HEK293T (cell line): ENCODE data around the gene DMRT3.

Experiments
- CTCF ChIA-PET: fragments of 350-600 bp; formaldehyde crosslinking; extraction: SDS; loops from one replicate; lab custom pipeline; 2021; ENCODE audit warnings: antibody characterized with exemption, inconsistent platforms; lab: Yijun Ruan, JAX
- POLR2A ChIA-PET: fragments of 350-600 bp; formaldehyde crosslinking; extraction: SDS; loops from one replicate; lab custom pipeline; 2020; ENCODE audit warnings: antibody characterized with exemption, inconsistent platforms; lab: Yijun Ruan, JAX
- DNase-seq: peaks from one replicate; pipeline ENCODE4 v3.0.0; 2012; ENCODE audit warnings: mixed read lengths; ENCODE audit errors: extremely low spot score
- ARNT ChIP-seq: fragments of 450-650 bp; IDR thresholded peaks from 2 replicates; pipeline ENCODE4 v1.6.1; 2017; ENCODE audit warnings: mild to moderate bottlenecking
- BHLHE40 ChIP-seq: fragments of 450-650 bp; IDR thresholded peaks from 2 replicates; pipeline ENCODE4 v1.6.1; 2016; ENCODE audit warnings: mild to moderate bottlenecking, moderate library complexity, borderline replicate concordance
- CTBP1 ChIP-seq: fragments of 450-650 bp; IDR thresholded peaks from 2 replicates; pipeline ENCODE4 v1.6.1; 2016; ENCODE audit warnings: borderline replicate concordance
- ELF4 ChIP-seq: fragments of 450-650 bp; IDR thresholded peaks from 2 replicates; pipeline ENCODE4 v1.6.1; 2017; ENCODE audit warnings: antibody characterized with exemption
- FOXA1 ChIP-seq: fragments of 450-650 bp; IDR thresholded peaks from 2 replicates; pipeline ENCODE4 v1.6.1; 2016; ENCODE audit warnings: mild to moderate bottlenecking
- FOXK2 ChIP-seq: fragments of 450-650 bp; IDR thresholded peaks from 2 replicates; pipeline ENCODE4 v1.6.1; 2016; ENCODE audit warnings: mild to moderate bottlenecking
- FOXM1 ChIP-seq: fragments of 450-650 bp; IDR thresholded peaks from 2 replicates; pipeline ENCODE4 v1.6.1; 2017; ENCODE audit warnings: mild to moderate bottlenecking, borderline replicate concordance
- HDGF ChIP-seq: fragments of 450-650 bp; IDR thresholded peaks from 2 replicates; pipeline ENCODE4 v1.6.1; 2017; ENCODE audit warnings: antibody characterized with exemption, borderline replicate concordance
- L3MBTL2 ChIP-seq: fragments of 450-650 bp; conservative IDR thresholded peaks from 2 replicates; pipeline ENCODE4 v1.6.1; 2016; ENCODE audit warnings: mild to moderate bottlenecking
- LEF1 ChIP-seq: fragments of 450-650 bp; IDR thresholded peaks from 2 replicates; pipeline ENCODE4 v1.6.1; 2017; ENCODE audit warnings: mild to moderate bottlenecking, borderline replicate concordance
- NFRKB ChIP-seq: fragments of 450-650 bp; IDR thresholded peaks from 2 replicates; pipeline ENCODE4 v1.6.1; 2016; ENCODE audit warnings: mild to moderate bottlenecking, moderate library complexity
- PKNOX1 ChIP-seq: fragments of 450-650 bp; IDR thresholded peaks from 2 replicates; pipeline ENCODE4 v1.6.1; 2016
- SP1 ChIP-seq: fragments of 450-650 bp; IDR thresholded peaks from 2 replicates; pipeline ENCODE4 v1.6.1; 2017
- SUZ12 ChIP-seq: fragments of 450-650 bp; IDR thresholded peaks from 2 replicates; pipeline ENCODE4 v1.6.1; 2016; ENCODE audit warnings: mild to moderate bottlenecking
- TARDBP ChIP-seq: fragments of 450-650 bp; IDR thresholded peaks from 2 replicates; pipeline ENCODE4 v1.6.1; 2016
- ZNF384 ChIP-seq: fragments of 450-650 bp; IDR thresholded peaks from 2 replicates; pipeline ENCODE4 v1.6.1; 2016

The DMRT3 gene

GRCh38 chr9:976258-976942 lies at the start of gene DMRT3:
Gene DMRT3 (plus strand): TSS chr9:976655. CDS start chr9:977002, 347 bp downstream.
- peak; percentile 47 for DNase-seq
- CTCF ChIA-PET: interaction anchor here (1.4 kb wide), 1 partner anchor 13 kb away, joined by 4 read pairs; no protein-coding TSS in a partner anchor
- TF ChIP-seq PKNOX1 (no peak), L3MBTL2 (0 out of 2 replicates have a peak, but pooled peaks have one; percentile 6)
- POLR2A ChIA-PET: interaction anchor here (0.7 to 1.0 kb wide), 3 partner anchors 9 to 77 kb away, joined by 3 to 5 read pairs (median 4); no protein-coding TSS in a partner anchor

GRCh38 chr9:926976-927375 lies 49.5 kb upstream of the DMRT3 start:
- POLR2A ChIA-PET: no interaction called here
- CTCF ChIA-PET: interaction anchor here (0.6 to 0.7 kb wide), 2 partner anchors 28 to 85 kb away, joined by 3 read pairs; no protein-coding TSS in a partner anchor
- no peak for DNase-seq
- TF ChIP-seq FOXK2: no peak
- TF ChIP-seq ARNT: no peak
- no peak for TF ChIP-seq L3MBTL2
- TF ChIP-seq BHLHE40: no peak
- no peak for TF ChIP-seq PKNOX1
- TF ChIP-seq SP1: no peak
- TF ChIP-seq FOXA1: no peak
- no peak for TF ChIP-seq HDGF

- peak; percentile 35 for DNase-seq
- ChIA-PET CTCF (interaction anchor here (0.7 to 1.4 kb wide), 3 partner anchors 11 to 30 kb away, joined by 3 read pairs; no protein-coding TSS in a partner anchor), POLR2A (no interaction called here)
- TF ChIP-seq ARNT (no peak), HDGF (no peak), SP1 (no peak), ZNF384 (no peak), LEF1 (no peak), L3MBTL2 (no peak), BHLHE40 (no peak), CTBP1 (no peak), FOXA1 (no peak), SUZ12 (no peak), FOXK2 (no peak), ELF4 (no peak), PKNOX1 (no peak)
Measured at GRCh38 chr9:928363-929042, 48.0 kb upstream of the DMRT3 start.

GRCh38 chr9:929719-930118 lies 46.7 kb upstream of the DMRT3 start:
- DNase-seq: no peak
- ChIA-PET POLR2A (no interaction called here), CTCF (no interaction called here)
- TF ChIP-seq TARDBP: no peak
- no peak for TF ChIP-seq FOXK2
- TF ChIP-seq BHLHE40: no peak
- TF ChIP-seq ELF4: no peak
- no peak for TF ChIP-seq SUZ12
- no peak for TF ChIP-seq FOXM1
- no peak for TF ChIP-seq ARNT
- no peak for TF ChIP-seq LEF1
- no peak for TF ChIP-seq NFRKB

GRCh38 chr9:933356-933755 lies 43.1 kb upstream of the DMRT3 start:
- POLR2A ChIA-PET: no interaction called here
- TF ChIP-seq L3MBTL2 (no peak), CTBP1 (no peak), BHLHE40 (no peak), ZNF384 (no peak), SUZ12 (no peak), TARDBP (no peak), ELF4 (no peak), SP1 (no peak), ARNT (no peak), NFRKB (no peak)
- no peak for DNase-seq
- CTCF ChIA-PET: no interaction called here

- TF ChIP-seq PKNOX1 (peak; percentile 61), SP1 (no peak)
- ChIA-PET CTCF (no interaction called here), POLR2A (no interaction called here)
- DNase-seq: peak; percentile 35
Measured at GRCh38 chr9:935348-935965, 41.0 kb upstream of the DMRT3 start.
